HepG2 (cell line): Measurements from ENCODE around the gene CIAO2B.

Experiments used
- ARID2 ChIP-seq: sonication (generic); formaldehyde crosslinking; IDR thresholded peaks from 2 replicates; pipeline ENCODE4 v1.8.1; 2022; ENCODE audit warnings: mild to moderate bottlenecking, missing genetic modification reagents, borderline replicate concordance
- EP300 ChIP-seq, 3 experiments: sonication (generic) in 1 of 3; formaldehyde crosslinking in 1 of 3; IDR thresholded peaks; 2 replicates each; pipeline versions ENCODE4 v1.5.1 to v1.6.1; 2011 to 2020; ENCODE audit warnings: low read depth in 2 of 3, low read length in 2 of 3, borderline replicate concordance in 1 of 3, improper control_type of control experiment in 1 of 3, mild to moderate bottlenecking in 1 of 3, missing genetic modification reagents in 1 of 3, moderate library complexity in 1 of 3
- MEF2D ChIP-seq: sonication (generic); formaldehyde crosslinking; IDR thresholded peaks from 2 replicates; pipeline ENCODE4 v1.5.1; 2020; ENCODE audit warnings: mild to moderate bottlenecking, missing genetic modification reagents
- ZBTB44 ChIP-seq: sonication (generic); formaldehyde crosslinking; IDR thresholded peaks from 2 replicates; pipeline ENCODE4 v1.4.0; 2020; ENCODE audit warnings: missing genetic modification reagents

- TF ChIP-seq ZBTB44 (no peak), EP300 (IDR thresholded peaks at IDR 0.05; ENCODE audit: low read depth in 2 of 2, low read length in 2 of 2) (no peak), EP300 (CRISPR knock-in tag; IDR thresholded peaks at IDR 0.05; ENCODE audit: borderline replicate concordance) (no peak), MEF2D (CRISPR knock-in tag) (no peak), ARID2 (no peak)
Measured at GRCh38 chr16:66968847-66969246, 34.6 kb upstream of the CIAO2B start.
